IPS DF 6.9 (cell line): ENCODE results near the gene CCDC182.

Experiments used
- DNase-seq: peaks from one replicate; pipeline ENCODE4 v3.0.0-alpha.2; 2013; ENCODE audit warnings: low read depth, low spot score
- H3K27ac ChIP-seq: one replicate; pipeline ENCODE4 v1.5.1; 2013; ENCODE audit warnings: low read length, control low read depth
- H3K27me3 ChIP-seq: 2 replicates; pipeline ENCODE4 v1.6.1; 2013; ENCODE audit warnings: mild to moderate bottlenecking, low read length; ENCODE audit not compliant: control insufficient read depth, insufficient read depth
- H3K36me3 ChIP-seq: 2 replicates; pipeline ENCODE4 v1.6.1; 2013; ENCODE audit warnings: low read length; ENCODE audit not compliant: control insufficient read depth, insufficient read depth
- H3K4me1 ChIP-seq: 2 replicates; pipeline ENCODE4 v1.6.1; 2013; ENCODE audit warnings: low read length; ENCODE audit not compliant: control insufficient read depth, insufficient read depth
- H3K4me3 ChIP-seq: 2 replicates; pipeline ENCODE4 v1.5.1; 2013; ENCODE audit warnings: mild to moderate bottlenecking, low read length
- H3K9me3 ChIP-seq: 2 replicates; pipeline ENCODE4 v1.6.1; 2013; ENCODE audit warnings: low read length, inconsistent platforms; ENCODE audit not compliant: control insufficient read depth, insufficient read depth
- WGBS: extraction: QIAGEN DNeasy Blood & Tissue Kit; methylation state at CpG from one replicate; pipeline ENCODE4 v1.1.7; 2013; ENCODE audit warnings: mixed read lengths, missing lambda C conversion rate; ENCODE audit not compliant: insufficient read length, insufficient coverage; 5-methylcytosine and 5-hydroxymethylcytosine counted together

CCDC182 gene

DNA sequence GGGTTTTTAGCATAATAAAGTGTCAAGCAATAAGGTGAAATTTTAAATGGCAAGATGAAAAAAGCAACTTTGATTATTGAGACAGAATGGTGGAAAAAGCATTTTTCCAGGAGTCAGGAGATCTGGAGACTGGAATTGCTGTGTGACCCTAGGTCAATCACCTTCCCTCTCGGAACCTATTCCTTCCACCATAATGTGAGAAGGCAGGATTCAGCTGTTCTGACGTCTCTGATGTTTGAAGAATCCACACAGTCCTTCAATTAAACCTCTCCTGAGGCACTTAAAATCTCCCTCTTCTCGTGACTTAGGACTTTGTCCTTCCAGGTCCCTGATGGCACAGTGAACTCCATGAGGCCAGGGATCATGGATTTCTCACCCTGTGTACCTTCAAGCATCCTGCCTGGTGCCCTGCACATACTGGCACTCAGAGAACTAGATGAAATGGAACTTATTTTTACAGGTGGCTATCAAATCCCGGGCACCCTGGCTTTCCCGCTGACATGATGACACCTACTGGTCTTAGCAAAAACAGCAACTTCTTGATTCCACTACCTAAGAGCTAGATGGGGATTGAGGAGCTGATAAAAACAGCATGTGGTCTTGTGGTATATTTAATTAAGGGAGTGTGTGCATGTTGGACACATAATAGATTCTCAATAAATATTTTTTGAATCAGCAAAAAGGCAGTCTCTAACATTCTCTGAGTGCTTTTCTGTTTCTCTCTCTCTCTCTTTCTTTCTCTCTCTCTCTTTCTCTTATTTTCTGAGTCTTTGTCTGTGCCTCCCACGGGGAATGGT, 2.3 kb upstream of the CCDC182 start:
- no peak overlapping the region for H3K27ac ChIP-seq
- H3K9me3 ChIP-seq, result no peaks in the 10 kb centered on the region
- H3K4me3 ChIP-seq, result no peak overlapping the region
- H3K27me3 ChIP-seq, result no peaks in the 10 kb centered on the region
- peak; percentile 35 for DNase-seq
- no peaks in the 10 kb centered on the region for H3K36me3 ChIP-seq
- no CpG with 5 or more reads among the region's 6 CpGs for WGBS
- H3K4me1 ChIP-seq, result no peaks in the 10 kb centered on the region; the same call in 1 of the 2 replicates

DNA sequence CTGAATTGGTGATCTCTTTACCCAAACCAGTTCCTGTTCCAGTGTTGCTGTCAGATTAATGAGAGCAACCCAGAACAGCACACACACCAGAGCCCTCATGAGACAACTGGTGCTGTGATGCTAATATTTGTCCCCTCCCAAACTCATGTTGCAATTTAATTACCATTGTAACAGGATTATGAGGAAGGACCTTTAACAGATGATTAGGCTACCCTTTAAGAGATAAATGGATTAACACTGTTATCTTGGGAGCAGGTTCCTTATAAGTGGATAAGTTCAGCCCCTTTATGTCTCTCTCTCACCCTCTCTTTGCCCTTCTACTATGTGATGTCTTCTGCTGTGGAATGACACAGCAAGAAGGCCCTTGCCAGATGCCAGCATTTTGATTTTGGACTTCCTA, 1.1 kb upstream of the CCDC182 start:
- H3K36me3 ChIP-seq, result no peaks in the 10 kb centered on the region
- no peaks in the 10 kb centered on the region for H3K9me3 ChIP-seq
- no peak overlapping the region for H3K4me3 ChIP-seq
- no peaks in the 10 kb centered on the region; the same call in 1 of the 2 replicates for H3K4me1 ChIP-seq
- H3K27me3 ChIP-seq, result no peaks in the 10 kb centered on the region
- no peak overlapping the region for H3K27ac ChIP-seq
- no peak for DNase-seq

DNA sequence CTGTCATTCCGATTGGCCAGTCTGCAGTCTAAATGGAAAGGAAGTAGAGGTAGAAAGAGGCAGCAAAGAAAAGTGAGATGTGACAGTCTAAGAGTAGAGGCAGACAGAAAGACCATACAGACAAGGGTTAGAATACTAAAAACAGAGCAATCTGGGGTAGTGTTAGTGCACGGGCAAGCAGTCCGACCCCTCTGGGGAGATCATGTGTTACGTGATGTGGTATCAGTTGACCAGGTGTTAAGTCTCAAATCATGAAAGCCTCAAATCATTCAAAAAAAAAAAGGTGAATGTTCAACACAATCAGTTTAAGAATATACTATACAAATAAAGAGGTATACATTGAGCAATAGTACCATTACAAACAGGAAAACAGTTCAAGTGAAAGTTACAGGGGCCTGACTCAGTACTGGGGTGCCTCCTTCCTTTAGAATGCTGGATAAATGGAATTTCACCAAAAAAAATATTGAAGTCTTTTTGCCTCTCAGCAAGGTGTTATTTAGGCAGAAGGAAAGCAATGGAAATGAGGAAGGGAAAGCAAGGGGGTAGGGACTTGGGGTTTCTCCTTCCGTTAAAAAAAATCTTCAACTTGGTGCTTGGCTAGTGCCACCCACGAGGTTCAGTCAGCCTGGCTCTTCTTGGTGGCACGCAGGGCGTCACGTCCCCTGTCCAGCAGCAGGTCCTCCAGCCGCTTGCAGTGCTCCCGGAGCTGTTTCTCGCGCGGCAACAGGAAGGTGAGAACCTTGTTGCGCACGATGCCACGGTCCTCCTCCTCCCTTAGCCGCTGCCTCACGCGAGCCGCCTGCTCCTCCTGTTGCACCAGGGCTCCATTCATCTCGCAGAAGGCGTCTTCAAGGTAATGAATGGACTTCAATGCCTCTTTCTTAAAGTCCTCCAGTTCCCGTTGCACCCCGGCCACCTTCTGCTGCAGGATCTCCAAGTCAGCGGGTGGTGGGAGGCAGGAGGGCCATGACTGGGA, 616 bp downstream of the CCDC182 start:
- H3K36me3 ChIP-seq, result no peaks in the 10 kb centered on the region
- no CpG with 5 or more reads among the region's 26 CpGs for WGBS
- no peaks in the 10 kb centered on the region for H3K27me3 ChIP-seq
- DNase-seq, result no peak
- no peaks in the 10 kb centered on the region for H3K4me1 ChIP-seq
- no peaks in the 10 kb centered on the region for H3K9me3 ChIP-seq
- H3K27ac ChIP-seq, result no peak overlapping the region
- no peak overlapping the region for H3K4me3 ChIP-seq

DNA sequence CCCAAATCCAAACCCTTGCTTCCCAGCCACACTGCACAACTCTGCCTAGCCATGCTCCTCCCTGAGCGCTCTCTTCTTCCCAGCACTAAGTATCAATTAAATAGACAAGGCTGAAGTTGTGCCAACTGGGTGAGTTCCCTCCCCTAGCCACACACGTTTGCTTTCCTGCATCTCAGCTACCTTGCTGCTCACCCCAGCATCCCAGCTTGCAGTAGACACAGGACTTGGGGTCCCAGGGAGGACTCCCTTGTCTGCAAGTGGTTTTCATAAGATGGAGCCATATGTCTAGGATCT, 4.9 kb downstream of the CCDC182 start:
- no peaks in the 10 kb centered on the region for H3K9me3 ChIP-seq
- no peaks in the 10 kb centered on the region for H3K27me3 ChIP-seq
- H3K27ac ChIP-seq, result no peak overlapping the region
- no peak for DNase-seq
- no peaks in the 10 kb centered on the region for H3K4me1 ChIP-seq
- no peak overlapping the region for H3K4me3 ChIP-seq
- no peaks in the 10 kb centered on the region for H3K36me3 ChIP-seq
- WGBS, result no CpG with 5 or more reads among the region's 2 CpGs

DNA sequence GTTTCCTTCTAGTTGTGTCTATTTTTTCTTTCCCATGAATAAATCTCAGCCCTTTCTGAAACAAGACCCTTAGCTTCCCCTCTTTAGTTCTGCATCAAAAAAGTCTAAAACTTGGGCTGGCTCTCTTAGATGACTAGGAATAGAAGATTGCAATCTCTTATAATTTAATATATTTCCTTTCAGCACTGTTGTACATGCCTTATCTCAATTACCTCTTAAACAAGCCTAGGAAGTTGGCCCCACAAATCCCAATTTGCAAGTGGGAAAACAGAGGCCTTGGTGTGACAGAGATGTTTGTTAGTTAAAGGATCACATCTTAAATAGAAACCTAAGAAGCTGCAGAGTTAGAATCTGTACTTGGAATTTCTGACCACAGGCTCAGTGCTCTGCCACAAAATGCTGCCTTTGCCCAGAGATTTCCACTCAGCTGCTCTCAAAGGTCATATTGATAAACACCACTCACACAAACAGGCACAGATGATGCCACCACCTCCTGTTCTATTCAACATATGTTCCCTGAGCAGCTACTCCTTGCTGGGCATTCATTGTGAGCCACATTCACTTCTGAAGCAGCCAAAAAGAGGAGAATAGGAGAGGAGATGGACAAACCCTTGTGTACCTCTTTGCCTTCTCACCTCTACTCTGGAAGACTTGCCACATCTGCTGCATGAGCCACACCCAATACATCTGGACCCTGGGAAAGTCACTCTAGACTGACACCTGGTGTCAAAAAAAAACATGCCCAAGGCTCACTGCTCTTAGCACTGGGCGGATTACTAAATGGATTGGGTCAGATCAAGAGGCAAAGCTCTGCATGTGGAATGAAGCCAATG, 5.5 kb downstream of the CCDC182 start:
- peak; percentile 31 for DNase-seq
- Histone ChIP-seq H3K4me3 (no peak overlapping the region), H3K27me3 (no peaks in the 10 kb centered on the region), H3K9me3 (no peaks in the 10 kb centered on the region), H3K27ac (no peak overlapping the region), H3K36me3 (no peaks in the 10 kb centered on the region), H3K4me1 (no peaks in the 10 kb centered on the region)
- no CpG with 5 or more reads among the region's 1 CpG for WGBS

DNA sequence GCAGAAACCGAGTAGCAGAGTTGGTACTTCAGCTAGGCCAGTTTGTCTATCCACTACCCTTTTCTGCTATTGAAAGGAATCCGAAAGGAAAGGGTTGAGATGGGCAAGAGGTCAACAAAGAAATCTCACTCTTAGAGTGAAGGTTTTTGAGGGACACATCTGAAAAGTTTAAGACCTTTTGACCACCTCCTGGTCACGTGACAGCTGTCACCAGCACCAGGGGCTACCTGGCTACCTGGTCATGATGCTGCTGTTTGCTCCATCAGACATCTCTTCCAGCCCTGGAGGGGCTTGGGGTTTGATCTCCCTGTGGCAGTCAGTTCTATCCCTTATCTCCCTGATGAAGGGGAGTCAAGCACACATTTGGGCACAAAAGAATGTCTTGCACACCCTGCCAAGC, 7.6 kb downstream of the CCDC182 start:
- Histone ChIP-seq H3K9me3 (no peaks in the 10 kb centered on the region), H3K36me3 (no peaks in the 10 kb centered on the region), H3K27ac (no peak overlapping the region), H3K4me1 (no peaks in the 10 kb centered on the region), H3K27me3 (no peaks in the 10 kb centered on the region), H3K4me3 (no peak overlapping the region)
- WGBS, result no CpG with 5 or more reads among the region's 3 CpGs
- DNase-seq, result no peak

DNA sequence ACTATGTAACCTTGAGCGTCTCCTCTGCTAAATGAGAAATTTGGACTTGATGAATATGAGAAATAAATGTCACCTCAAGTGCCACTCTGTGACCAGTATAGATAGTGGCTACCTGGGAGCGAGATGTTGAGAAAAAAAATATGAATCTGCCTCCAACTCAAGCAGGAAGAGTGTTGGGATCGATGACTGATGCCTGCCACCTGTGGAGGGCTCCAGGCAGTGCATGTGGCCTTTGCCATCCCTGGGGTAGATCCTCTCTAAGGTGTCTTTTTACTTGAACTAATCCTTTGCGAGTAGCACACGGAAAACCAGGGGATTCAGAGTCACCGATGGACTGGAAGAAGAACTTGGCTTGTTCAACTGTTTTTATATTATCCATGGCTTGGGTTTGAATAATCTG, 9.4 kb downstream of the CCDC182 start:
- Histone ChIP-seq H3K4me3 (no peak overlapping the region), H3K27ac (no peak overlapping the region), H3K36me3 (no peaks in the 10 kb centered on the region), H3K4me1 (no peaks in the 10 kb centered on the region), H3K9me3 (no peaks in the 10 kb centered on the region), H3K27me3 (no peaks in the 10 kb centered on the region)
- no CpG with 5 or more reads among the region's 6 CpGs for WGBS
- DNase-seq, result peak; percentile 18

DNA sequence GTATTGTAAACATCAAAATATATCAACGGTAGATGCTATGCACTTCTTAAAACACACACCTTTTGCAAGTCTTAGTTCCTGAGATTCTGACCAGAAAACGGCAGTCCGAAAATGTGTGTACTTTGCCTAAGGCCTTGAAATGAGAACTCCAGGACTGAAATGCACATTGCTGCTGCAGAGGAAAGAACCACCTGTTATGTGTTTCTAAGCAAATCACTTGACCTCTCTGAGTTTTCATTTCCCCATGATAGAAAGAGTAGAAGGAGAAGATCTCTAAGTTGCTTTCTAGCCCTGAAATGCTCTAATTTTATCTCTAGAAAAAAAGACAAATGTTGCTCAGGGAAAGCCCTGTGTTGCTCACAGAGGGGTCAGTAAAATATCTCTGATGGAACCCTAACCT, 9.9 kb downstream of the CCDC182 start:
- Histone ChIP-seq H3K27ac (no peak overlapping the region), H3K4me1 (no peaks in the 10 kb centered on the region), H3K4me3 (no peak overlapping the region), H3K27me3 (no peaks in the 10 kb centered on the region), H3K36me3 (no peaks in the 10 kb centered on the region), H3K9me3 (no peaks in the 10 kb centered on the region)
- WGBS, result no CpG with 5 or more reads among the region's 3 CpGs
- no peak for DNase-seq

DNA sequence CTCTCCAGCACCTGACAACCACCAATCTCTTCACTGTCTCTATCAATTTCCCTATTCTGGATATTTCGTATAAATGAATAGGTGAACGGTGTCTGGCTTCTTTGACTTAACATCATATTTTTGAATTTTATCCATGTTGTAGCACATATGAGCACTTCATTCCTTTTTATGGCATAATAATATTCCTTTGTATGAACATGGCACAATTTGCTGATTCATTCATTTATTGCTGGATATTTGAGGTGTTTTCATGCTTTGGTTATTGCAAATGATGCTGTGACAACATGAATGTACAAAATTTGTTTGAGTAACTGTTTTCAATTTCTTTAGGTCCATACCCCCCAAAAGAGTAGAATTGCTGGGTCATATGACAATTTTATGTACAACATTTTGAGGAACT, 12.0 kb downstream of the CCDC182 start:
- no peak overlapping the region for H3K4me3 ChIP-seq
- DNase-seq, result no peak
- no peaks in the 10 kb centered on the region for H3K9me3 ChIP-seq
- H3K4me1 ChIP-seq, result no peaks in the 10 kb centered on the region
- no peaks in the 10 kb centered on the region for H3K36me3 ChIP-seq
- H3K27me3 ChIP-seq, result no peaks in the 10 kb centered on the region
- no CpG with 5 or more reads among the region's 2 CpGs for WGBS
- no peak overlapping the region for H3K27ac ChIP-seq

DNA sequence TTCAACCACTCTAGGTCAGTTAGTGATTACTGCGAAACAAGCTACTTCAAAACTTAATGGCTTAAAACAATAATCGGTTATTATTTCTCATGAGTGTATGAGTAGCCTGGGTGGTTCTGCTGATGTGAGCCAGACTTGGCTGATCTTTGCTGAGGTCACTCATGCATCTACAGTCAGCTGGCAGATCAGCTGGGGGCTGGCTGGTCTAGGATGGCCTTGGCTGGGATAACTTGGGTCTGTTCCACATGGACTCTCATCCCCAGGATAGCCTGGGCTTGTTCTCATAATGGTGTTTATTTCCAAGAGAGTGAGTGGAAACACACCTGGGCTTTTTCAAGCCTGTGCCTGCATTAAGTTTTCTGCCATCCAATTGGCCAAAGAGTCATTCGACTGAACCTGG, 13.0 kb downstream of the CCDC182 start:
- WGBS, result no CpG with 5 or more reads among the region's 3 CpGs
- H3K9me3 ChIP-seq, result no peaks in the 10 kb centered on the region
- H3K27me3 ChIP-seq, result no peaks in the 10 kb centered on the region
- no peaks in the 10 kb centered on the region for H3K36me3 ChIP-seq
- no peak overlapping the region for H3K4me3 ChIP-seq
- no peak for DNase-seq
- no peaks in the 10 kb centered on the region for H3K4me1 ChIP-seq
- H3K27ac ChIP-seq, result no peak overlapping the region
